Activated CD4-positive, alpha-beta memory T cell treated with anti-CD3 and anti-CD28 coated beads for 36 hours (primary cell): ENCODE results near the gene RGS18. TPM values are rescaled to one million over a fixed set of nuclear protein-coding genes. Genes with fewer than 3 reads are reported as not detected.
"Not testable (repeated sequence)": the region's sequence is repeated elsewhere in the genome, so short reads cannot be mapped to it uniquely, and the experiment has no call there.

ENCODE experiments used
- CTCF ChIA-PET: fragments of 350-600 bp; sonication (Branson Sonifier 250); formaldehyde crosslinking; loops from one replicate; lab custom pipeline; 2021; ENCODE audit warnings: antibody characterized with exemption, inconsistent platforms; lab: Charles Lee
- POLR2A ChIA-PET: fragments of 350-600 bp; sonication (Branson Sonifier 250); formaldehyde crosslinking; loops from one replicate; lab custom pipeline; 2021; ENCODE audit warnings: antibody characterized with exemption; lab: Charles Lee
- DNase-seq: peaks from one replicate; pipeline ENCODE4 v3.0.0-alpha.2; 2020
- H3K27ac Mint-ChIP-seq: one replicate; pipeline ENCODE4 v1.8.0; 2021; ENCODE audit warnings: mixed read lengths
- H3K27me3 Mint-ChIP-seq: one replicate; pipeline ENCODE4 v1.8.0; 2021; ENCODE audit warnings: mixed read lengths
- H3K36me3 Mint-ChIP-seq: one replicate; pipeline ENCODE4 v1.8.0; 2021; ENCODE audit warnings: mixed read lengths
- H3K4me1 Mint-ChIP-seq: one replicate; pipeline ENCODE4 v1.8.0; 2021; ENCODE audit warnings: low read depth, mixed read lengths
- H3K4me3 Mint-ChIP-seq: one replicate; pipeline ENCODE4 v1.8.0; 2021; ENCODE audit warnings: mild to moderate bottlenecking, mixed read lengths
- H3K9me3 Mint-ChIP-seq: one replicate; pipeline ENCODE4 v1.8.0; 2021; ENCODE audit warnings: mixed read lengths
- intact Hi-C: fragments of 100-400 bp; cut with micrococcal nuclease; formaldehyde crosslinking; loops from one replicate; pipeline ENCODE4 v1.15.1; 2023
- total RNA-seq, 2 experiments: library from RNA; stranded (reverse); gene quantifications; one replicate each; pipeline ENCODE4 v1.2.3, GENCODE V29; 2021

RGS18 gene
- total RNA-seq, 2 experiments from 2014 or later = 0.19 TPM

GRCh38 chr1:192227980-192228379 is 69.7 kb downstream of the RGS18 start:
- CTCF ChIA-PET, intact Hi-C loops: not testable (repeated sequence)

GRCh38 chr1:192232817-192233417 is 74.7 kb downstream of the RGS18 start:
- Mint-ChIP-seq H3K4me1 (no peaks in the 10 kb centered on the region), H3K9me3 (no peaks in the 10 kb centered on the region), H3K27ac (no peak overlapping the region), H3K4me3 (no peak overlapping the region), H3K27me3 (no peaks in the 10 kb centered on the region), H3K36me3 (no peaks in the 10 kb centered on the region)
- no peak for DNase-seq
- CTCF ChIA-PET = no interaction called here
- POLR2A ChIA-PET = no interaction called here
- intact Hi-C loops = no loop called here

More at GRCh38 chr1:192227980-192228379, 69.7 kb downstream of the RGS18 start:
- H3K4me3 Mint-ChIP-seq, POLR2A ChIA-PET, DNase-seq, H3K9me3 Mint-ChIP-seq, H3K27ac Mint-ChIP-seq, H3K27me3 Mint-ChIP-seq, H3K36me3 Mint-ChIP-seq, H3K4me1 Mint-ChIP-seq: not testable (repeated sequence)

- H3K9me3 Mint-ChIP-seq = no peaks in the 10 kb centered on the region
- H3K27me3 Mint-ChIP-seq = no peaks in the 10 kb centered on the region
- no peak overlapping the region for H3K4me3 Mint-ChIP-seq
- H3K27ac Mint-ChIP-seq = no peak overlapping the region
- intact Hi-C loops = no loop called here
- ChIA-PET POLR2A (no interaction called here), CTCF (no interaction called here)
- H3K36me3 Mint-ChIP-seq = no peaks in the 10 kb centered on the region
- no peak for DNase-seq
- H3K4me1 Mint-ChIP-seq = no peaks in the 10 kb centered on the region
These were observed 76.9 kb downstream of the RGS18 start for GRCh38 chr1:192235127-192235526.

Other genes starting within 250 kb of the RGS18 start
- not detected for gene RGS21, start 158.5 kb downstream of the RGS18 start, total RNA-seq